CD14-positive monocyte (primary cell): ENCODE data around the gene ANKRD28. TPM values are rescaled to one million over a fixed set of nuclear protein-coding genes. Genes with fewer than 3 reads are reported as not detected.
A peak's percentile ranks its signal among the peaks of the same experiment; 100 is the strongest.

Experiments
- DNase-seq, 3 donors: peaks; one replicate each; pipeline ENCODE4 v3.0.0-alpha.2; 2011 to 2022
- H2AFZ ChIP-seq: 2 replicates; pipeline ENCODE4 v1.6.0; 2012; ENCODE audit warnings: mild to moderate bottlenecking, low read depth, low read length, inconsistent platforms; ENCODE audit not compliant: insufficient read depth, poor library complexity, severe bottlenecking
- H3K27ac ChIP-seq, 2 donors: 1 replicate in 1 of 2; 2 replicates in 1 of 2; pipeline ENCODE4 v1.5.1; 2012 to 2013; ENCODE audit warnings: low read length in 2 of 2, control low read depth in 1 of 2, inconsistent platforms in 1 of 2, low read depth in 1 of 2, mild to moderate bottlenecking in 1 of 2
- H3K27me3 ChIP-seq, 2 donors: one replicate each; pipeline versions ENCODE4 v1.6.0 to v1.6.1; 2011 to 2013; ENCODE audit warnings: low read length in 2 of 2; ENCODE audit not compliant: control insufficient read depth in 2 of 2, insufficient read depth in 2 of 2
- H3K36me3 ChIP-seq, 2 donors: replicated peaks in 1 of 2; 1 replicate in 1 of 2; 2 replicates in 1 of 2; pipeline versions ENCODE4 v1.5.1 to v1.6.1; 2012 to 2013; ENCODE audit warnings: low read length in 2 of 2, control low read depth in 1 of 2, inconsistent platforms in 1 of 2, mild to moderate bottlenecking in 1 of 2; ENCODE audit not compliant: insufficient read depth in 2 of 2, control insufficient read depth in 1 of 2
- H3K4me1 ChIP-seq, 2 donors: 1 replicate in 1 of 2; 2 replicates in 1 of 2; pipeline versions ENCODE4 v1.5.1 to v1.6.1; 2012 to 2013; ENCODE audit warnings: low read length in 2 of 2, control low read depth in 1 of 2, inconsistent platforms in 1 of 2, mild to moderate bottlenecking in 1 of 2, moderate library complexity in 1 of 2; ENCODE audit not compliant: insufficient read depth in 2 of 2, control insufficient read depth in 1 of 2
- H3K4me2 ChIP-seq: replicated peaks from 2 replicates; pipeline ENCODE3; 2012; ENCODE audit warnings: low read length, moderate library complexity, mild to moderate bottlenecking; ENCODE audit not compliant: poor library complexity, severe bottlenecking; ENCODE audit errors: extremely low read depth
- H3K4me3 ChIP-seq, 3 experiments: fragments of 200-600 bp in 1 of 3; sonication (generic) in 1 of 3; replicated peaks in 1 of 3; 1 replicate in 2 of 3; 2 replicates in 1 of 3; pipeline ENCODE4 v1.5.1; 2011 to 2013; ENCODE audit warnings: low read length in 3 of 3, mild to moderate bottlenecking in 3 of 3, control low read depth in 2 of 3, low read depth in 2 of 3, inconsistent platforms in 1 of 3, moderate library complexity in 1 of 3
- H3K79me2 ChIP-seq: 2 replicates; pipeline ENCODE4 v1.6.0; 2012; ENCODE audit warnings: mild to moderate bottlenecking, control low read depth, inconsistent platforms, low read length, moderate library complexity; ENCODE audit not compliant: insufficient read depth
- H3K9ac ChIP-seq: 2 replicates; pipeline ENCODE4 v1.6.0; 2017; ENCODE audit warnings: low read length, mild to moderate bottlenecking; ENCODE audit not compliant: insufficient read depth, poor library complexity, severe bottlenecking
- H3K9me3 ChIP-seq, 2 donors: replicated peaks in 1 of 2; 1 replicate in 1 of 2; 2 replicates in 1 of 2; pipeline versions ENCODE4 v1.5.1 to v1.6.1; 2012 to 2013; ENCODE audit warnings: low read length in 2 of 2, control low read depth in 1 of 2; ENCODE audit not compliant: control insufficient read depth in 1 of 2, insufficient read depth in 1 of 2
- H4K20me1 ChIP-seq: 2 replicates; pipeline ENCODE4 v1.6.0; 2012; ENCODE audit warnings: mild to moderate bottlenecking, low read length, control low read depth, moderate library complexity; ENCODE audit not compliant: insufficient read depth
- H3K27ac Mint-ChIP-seq, 7 donors: one replicate each; pipeline ENCODE4 v1.8.0; 2020; ENCODE audit warnings: mild to moderate bottlenecking in 7 of 7, mixed read lengths in 7 of 7, moderate library complexity in 6 of 7, inconsistent platforms in 2 of 7
- H3K27me3 Mint-ChIP-seq, 3 donors: one replicate each; pipeline ENCODE4 v1.8.0; 2021 to 2022; ENCODE audit warnings: low read depth in 3 of 3, mild to moderate bottlenecking in 3 of 3, mixed read lengths in 3 of 3, moderate library complexity in 3 of 3, inconsistent platforms in 1 of 3
- H3K36me3 Mint-ChIP-seq, 2 donors: one replicate each; pipeline ENCODE4 v1.8.0; 2020; ENCODE audit warnings: mixed read lengths in 2 of 2, inconsistent platforms in 1 of 2, mild to moderate bottlenecking in 1 of 2
- H3K4me1 Mint-ChIP-seq: one replicate; pipeline ENCODE4 v1.8.0; 2020; ENCODE audit warnings: mild to moderate bottlenecking, mixed read lengths
- H3K4me3 Mint-ChIP-seq, 2 donors: one replicate each; pipeline ENCODE4 v1.8.0; 2020; ENCODE audit warnings: mild to moderate bottlenecking in 2 of 2, mixed read lengths in 2 of 2, moderate library complexity in 1 of 2
- H3K9me3 Mint-ChIP-seq, 7 donors: one replicate each; pipeline ENCODE4 v1.8.0; 2020 to 2022; ENCODE audit warnings: mixed read lengths in 7 of 7, mild to moderate bottlenecking in 6 of 7, moderate library complexity in 6 of 7, inconsistent platforms in 2 of 7
- WGBS: methylation state at CpG from one replicate; pipeline ENCODE4 v1.1.5; 2013; ENCODE audit warnings: missing lambda C conversion rate; ENCODE audit not compliant: insufficient coverage; 5-methylcytosine and 5-hydroxymethylcytosine counted together
- intact Hi-C, 2 donors: fragments of 100-400 bp; cut with micrococcal nuclease; formaldehyde crosslinking; loops; one replicate each; pipeline versions ENCODE4 v1.15.0 to v1.15.1; 2023
- polyA plus RNA-seq, 3 donors: library from polyadenylated mRNA; depleted of rRNA in 1 of 3; unstranded in 2 of 3; stranded (reverse) in 1 of 3; fragments of 300-500 nt in 2 of 3; fragments of >200 nt in 1 of 3; fragmentation: Illumina TruSeq in 2 of 3; gene quantifications; 1 replicate in 2 of 3; 2 replicates in 1 of 3; pipeline ENCODE4 v1.2.3, GENCODE V29; 2012 to 2021
- TF ChIP-seq, protein P1 (sequence below): fragments of 200-600 bp; IDR thresholded peaks from one replicate; pipeline ENCODE4 v1.8.0; 2022; ENCODE audit warnings: antibody characterized with exemption, mild to moderate bottlenecking

ANKRD28 gene
- polyA plus RNA-seq, 3 donors, result 5.9 to 11.5 (median 7.9) TPM

DNA sequence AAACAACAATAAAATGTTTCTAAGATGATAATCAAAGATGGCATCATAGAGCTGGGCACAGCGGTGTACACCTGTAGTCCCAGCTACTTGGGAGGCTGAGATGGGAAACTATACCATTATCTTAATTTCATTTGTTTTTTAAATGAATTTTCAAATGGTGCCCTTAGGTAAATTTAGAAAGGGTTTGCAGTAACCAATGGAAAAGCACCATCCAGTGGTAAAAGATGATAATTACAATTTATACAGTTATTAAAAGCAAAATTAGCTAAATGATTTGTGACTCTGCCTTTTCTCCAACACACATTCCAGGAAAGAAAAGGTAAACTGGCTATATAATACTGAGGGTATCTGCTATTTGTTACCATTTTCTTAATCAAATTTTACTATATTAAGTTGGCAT lies 14.4 kb upstream of the ANKRD28 start:
- H3K36me3 ChIP-seq, result no peaks in the 10 kb centered on the region
- H3K4me2 ChIP-seq, result no peak overlapping the region
- intact Hi-C loops, result loop anchor here (5.0 kb wide), 2 partner anchors 35 to 180 kb away; no protein-coding TSS in a partner anchor
- Mint-ChIP-seq H3K27me3 (peaks cover 0 to 3% (median 0%) of the 10 kb centered on the region in 3 donors), H3K9me3 (no peaks in the 10 kb centered on the region), H3K36me3 (no peaks in the 10 kb centered on the region), H3K27ac (peak overlapping the region in 3 of 7 donors; percentile 18 to 80 (median 70)), H3K4me1 (peaks cover 12% of the 10 kb centered on the region), H3K4me3 (peak overlapping the region in 1 of 2 donors; percentile 33)
- peak in 2 of 3 donors; percentile 37 to 63 for DNase-seq
- TF ChIP-seq, protein P1, sequence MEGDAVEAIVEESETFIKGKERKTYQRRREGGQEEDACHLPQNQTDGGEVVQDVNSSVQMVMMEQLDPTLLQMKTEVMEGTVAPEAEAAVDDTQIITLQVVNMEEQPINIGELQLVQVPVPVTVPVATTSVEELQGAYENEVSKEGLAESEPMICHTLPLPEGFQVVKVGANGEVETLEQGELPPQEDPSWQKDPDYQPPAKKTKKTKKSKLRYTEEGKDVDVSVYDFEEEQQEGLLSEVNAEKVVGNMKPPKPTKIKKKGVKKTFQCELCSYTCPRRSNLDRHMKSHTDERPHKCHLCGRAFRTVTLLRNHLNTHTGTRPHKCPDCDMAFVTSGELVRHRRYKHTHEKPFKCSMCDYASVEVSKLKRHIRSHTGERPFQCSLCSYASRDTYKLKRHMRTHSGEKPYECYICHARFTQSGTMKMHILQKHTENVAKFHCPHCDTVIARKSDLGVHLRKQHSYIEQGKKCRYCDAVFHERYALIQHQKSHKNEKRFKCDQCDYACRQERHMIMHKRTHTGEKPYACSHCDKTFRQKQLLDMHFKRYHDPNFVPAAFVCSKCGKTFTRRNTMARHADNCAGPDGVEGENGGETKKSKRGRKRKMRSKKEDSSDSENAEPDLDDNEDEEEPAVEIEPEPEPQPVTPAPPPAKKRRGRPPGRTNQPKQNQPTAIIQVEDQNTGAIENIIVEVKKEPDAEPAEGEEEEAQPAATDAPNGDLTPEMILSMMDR, result peak; percentile 75
- H3K79me2 ChIP-seq, result no peaks in the 10 kb centered on the region
- no peaks in the 10 kb centered on the region for H3K27me3 ChIP-seq
- no peak overlapping the region for H3K27ac ChIP-seq
- H3K4me1 ChIP-seq, result peaks cover 4 to 6% of the 10 kb centered on the region in 2 donors
- H3K9me3 ChIP-seq, result no peaks in the 10 kb centered on the region
- no CpG with 5 or more reads among the region's 1 CpG for WGBS
- H3K9ac ChIP-seq, result no peak overlapping the region
- no peak overlapping the region for H2AFZ ChIP-seq
- no peak overlapping the region for H3K4me3 ChIP-seq
- H4K20me1 ChIP-seq, result no peaks in the 10 kb centered on the region

DNA sequence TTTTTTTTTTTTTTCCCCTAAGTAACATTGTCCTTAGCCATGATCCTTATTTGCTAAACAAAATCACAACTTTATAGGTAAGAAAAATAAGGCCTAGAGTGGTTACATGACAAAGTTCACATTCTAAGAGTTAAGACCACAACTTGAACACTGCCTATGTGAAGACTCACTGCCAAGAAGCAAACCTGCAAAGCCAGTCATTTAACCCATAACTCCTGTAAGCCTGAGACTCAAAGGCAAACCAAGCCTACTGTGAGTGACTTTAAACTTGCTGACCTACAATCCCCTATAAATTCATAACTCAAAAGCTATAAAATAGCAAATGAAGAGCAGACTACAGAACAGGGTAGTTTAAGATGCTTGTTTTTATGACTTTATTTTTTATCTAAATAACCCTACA lies 12.9 kb upstream of the ANKRD28 start:
- H3K4me3 Mint-ChIP-seq, result no peak overlapping the region
- Histone ChIP-seq H3K9me3 (no peaks in the 10 kb centered on the region), H3K27ac (no peak overlapping the region), H3K79me2 (no peaks in the 10 kb centered on the region), H3K36me3 (no peaks in the 10 kb centered on the region), H3K9ac (no peak overlapping the region), H4K20me1 (no peaks in the 10 kb centered on the region), H2AFZ (no peak overlapping the region), H3K4me3 (no peak overlapping the region), H3K27me3 (no peaks in the 10 kb centered on the region), H3K4me2 (no peak overlapping the region), H3K4me1 (peaks cover 12 to 16% of the 10 kb centered on the region in 2 donors)
- H3K9me3 Mint-ChIP-seq, result no peaks in the 10 kb centered on the region
- peaks cover 14% of the 10 kb centered on the region for H3K4me1 Mint-ChIP-seq
- peak overlapping the region in 3 of 7 donors; percentile 25 to 46 (median 30) for H3K27ac Mint-ChIP-seq
- no peaks in the 10 kb centered on the region for H3K36me3 Mint-ChIP-seq
- H3K27me3 Mint-ChIP-seq, result peaks cover 0 to 5% (median 0%) of the 10 kb centered on the region in 3 donors
- no peak for DNase-seq
- TF ChIP-seq, protein P1, result no peak
- intact Hi-C loops, result loop anchor here (5.0 kb wide), 2 partner anchors 33 to 178 kb away; no protein-coding TSS in a partner anchor
